IPS DF 6.9 (cell line): ENCODE results near the gene SAMSN1.

ENCODE experiments used
- DNase-seq: peaks from one replicate; pipeline ENCODE4 v3.0.0-alpha.2; 2013; ENCODE audit warnings: low read depth, low spot score
- H3K27ac ChIP-seq: one replicate; pipeline ENCODE4 v1.5.1; 2013; ENCODE audit warnings: low read length, control low read depth
- H3K27me3 ChIP-seq: 2 replicates; pipeline ENCODE4 v1.6.1; 2013; ENCODE audit warnings: mild to moderate bottlenecking, low read length; ENCODE audit not compliant: control insufficient read depth, insufficient read depth
- H3K36me3 ChIP-seq: 2 replicates; pipeline ENCODE4 v1.6.1; 2013; ENCODE audit warnings: low read length; ENCODE audit not compliant: control insufficient read depth, insufficient read depth
- H3K4me1 ChIP-seq: 2 replicates; pipeline ENCODE4 v1.6.1; 2013; ENCODE audit warnings: low read length; ENCODE audit not compliant: control insufficient read depth, insufficient read depth
- H3K4me3 ChIP-seq: 2 replicates; pipeline ENCODE4 v1.5.1; 2013; ENCODE audit warnings: mild to moderate bottlenecking, low read length
- H3K9me3 ChIP-seq: 2 replicates; pipeline ENCODE4 v1.6.1; 2013; ENCODE audit warnings: low read length, inconsistent platforms; ENCODE audit not compliant: control insufficient read depth, insufficient read depth
- WGBS: extraction: QIAGEN DNeasy Blood & Tissue Kit; methylation state at CpG from one replicate; pipeline ENCODE4 v1.1.7; 2013; ENCODE audit warnings: mixed read lengths, missing lambda C conversion rate; ENCODE audit not compliant: insufficient read length, insufficient coverage; 5-methylcytosine and 5-hydroxymethylcytosine counted together

The SAMSN1 gene

DNA sequence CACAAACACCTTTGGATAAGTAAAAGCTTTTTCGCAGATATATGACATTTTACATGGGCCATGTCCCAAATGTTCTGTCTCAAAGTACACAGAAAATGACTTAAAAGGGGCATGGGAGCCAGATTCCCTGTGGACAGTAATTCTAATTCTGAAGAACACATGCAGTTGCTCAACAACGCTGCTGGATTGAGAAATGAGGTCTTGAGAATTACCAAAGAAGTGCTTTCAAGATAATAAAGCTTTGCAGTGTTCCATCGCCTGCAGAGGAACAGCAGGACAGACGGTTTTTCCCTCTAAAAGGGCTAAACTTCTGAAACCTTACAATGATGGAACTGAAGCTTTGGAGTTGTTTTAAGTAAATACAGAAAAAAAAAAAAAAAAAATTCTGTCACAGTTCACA, 107.9 kb downstream of the SAMSN1 start:
- Histone ChIP-seq H3K4me3 (no peak overlapping the region), H3K27me3 (no peaks in the 10 kb centered on the region), H3K36me3 (no peaks in the 10 kb centered on the region), H3K4me1 (no peaks in the 10 kb centered on the region), H3K27ac (no peak overlapping the region), H3K9me3 (no peaks in the 10 kb centered on the region)
- no CpG with 5 or more reads among the region's 4 CpGs for WGBS
- DNase-seq = no peak

DNA sequence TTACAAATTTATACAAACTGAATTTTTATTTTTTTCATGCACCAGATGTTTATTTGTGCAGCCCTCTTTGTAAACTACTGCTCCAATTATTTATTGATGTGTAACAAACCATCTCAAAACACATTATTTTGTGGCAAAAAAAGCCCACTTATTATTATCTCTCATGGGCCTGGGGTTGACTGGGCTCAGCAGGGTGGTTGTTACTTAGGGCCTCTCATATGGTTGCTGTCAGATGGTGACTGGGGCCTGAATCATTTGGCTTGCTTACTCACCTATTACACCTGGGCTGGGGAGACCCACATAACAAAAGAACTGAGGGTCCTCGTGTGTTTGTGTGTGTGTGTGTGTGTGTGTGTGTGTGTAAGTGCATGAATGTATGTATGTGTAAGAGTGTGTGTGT, 110.7 kb downstream of the SAMSN1 start:
- H3K4me1 ChIP-seq = no peaks in the 10 kb centered on the region
- H3K36me3 ChIP-seq = no peaks in the 10 kb centered on the region
- DNase-seq = no peak
- WGBS = no CpG with 5 or more reads among the region's 1 CpG
- no peak overlapping the region for H3K27ac ChIP-seq
- H3K4me3 ChIP-seq = no peak overlapping the region
- H3K27me3 ChIP-seq = no peaks in the 10 kb centered on the region
- H3K9me3 ChIP-seq = no peaks in the 10 kb centered on the region
